ENCODE results near the gene WDFY4.

The WDFY4 gene

GRCh38 chr10:48887982-48888381 is 203.3 kb downstream of the WDFY4 start:
- no peak for DNase-seq

DNA sequence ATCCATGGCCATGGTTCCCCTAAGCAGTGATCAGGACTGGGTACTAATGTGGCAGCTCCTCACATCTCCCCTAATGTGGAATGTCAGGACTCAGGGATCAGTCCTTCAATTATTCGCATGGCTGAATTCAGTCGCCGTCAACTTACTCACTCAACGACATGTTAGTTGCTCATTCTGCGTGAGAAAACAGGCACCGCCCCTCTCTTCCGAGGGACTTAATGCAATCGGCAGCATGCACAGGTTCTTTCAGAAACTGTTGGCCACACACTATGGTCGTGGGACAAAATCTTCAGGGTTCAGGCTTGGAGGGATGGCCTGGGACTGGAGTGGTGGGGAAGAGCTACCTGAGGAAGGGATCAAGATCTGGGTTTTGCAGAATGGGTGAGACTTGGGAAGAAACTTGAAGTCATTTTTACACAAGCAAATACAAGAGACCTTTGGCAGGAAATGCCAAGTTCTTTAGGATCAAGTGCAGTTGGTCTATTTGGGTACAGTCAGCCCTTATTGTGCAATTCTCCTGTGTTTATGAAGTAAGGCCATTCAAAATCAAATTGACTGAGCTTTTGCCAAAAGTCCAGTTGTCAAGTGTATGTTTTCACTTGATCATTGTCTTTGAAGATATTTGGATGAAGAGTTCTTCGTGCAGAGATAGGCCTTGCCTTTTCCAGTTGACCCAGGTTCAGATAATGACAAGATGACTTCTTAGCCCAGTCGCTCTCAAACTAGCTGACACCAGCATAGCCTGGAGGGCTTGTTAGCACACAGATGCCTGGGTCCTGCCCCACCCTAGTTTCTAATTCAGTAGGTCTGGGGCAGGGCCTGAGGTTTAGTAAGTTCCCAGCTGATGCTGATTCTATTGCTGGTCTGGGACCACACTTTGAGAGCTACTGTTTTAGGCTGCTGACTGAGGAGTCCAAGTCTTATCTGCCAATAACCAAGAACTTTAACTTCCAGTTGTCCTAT is 206.5 kb downstream of the WDFY4 start:
- DNase-seq: no peak

DNA sequence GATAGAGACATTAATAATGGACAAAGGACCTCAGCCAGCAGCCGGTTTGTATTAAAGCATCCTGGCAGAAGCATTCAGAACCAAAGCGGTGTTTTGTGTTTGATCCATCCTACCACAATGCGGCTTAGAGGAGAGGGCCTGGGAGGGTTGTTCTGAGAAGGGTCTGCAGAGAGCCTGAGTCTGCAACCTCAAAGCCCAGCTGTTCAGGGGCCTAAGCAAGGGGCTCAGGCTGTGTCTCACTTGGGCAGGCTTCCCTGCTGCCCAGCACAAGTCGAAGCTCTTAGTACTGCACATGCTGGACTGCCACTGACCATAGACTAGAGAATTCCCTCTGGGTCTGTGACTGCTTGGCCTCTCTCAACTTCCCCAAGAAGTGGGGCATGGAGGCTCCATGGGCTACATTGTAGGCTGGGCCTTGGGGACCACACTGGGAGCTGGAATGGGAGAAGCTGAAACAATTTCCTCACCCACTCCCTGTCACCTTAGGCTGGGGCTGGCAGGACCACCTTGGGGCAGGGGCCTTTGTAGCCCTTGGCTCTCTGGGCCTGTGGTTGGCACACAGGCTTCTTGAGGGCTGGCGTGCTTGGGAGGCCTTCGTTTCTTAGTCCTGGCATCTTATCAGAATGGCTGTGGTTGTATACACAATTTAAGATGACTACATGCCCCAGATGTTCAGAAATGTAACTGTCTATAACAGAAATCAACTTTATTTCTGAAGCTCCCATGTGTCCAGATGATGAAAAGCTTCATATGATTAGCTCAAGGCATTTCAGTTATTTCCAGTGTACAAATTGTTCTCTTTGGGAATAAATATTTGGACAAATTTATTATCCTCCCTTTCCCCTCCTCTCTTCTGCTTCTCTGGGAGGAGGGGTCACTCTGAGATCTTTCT is 210.5 kb downstream of the WDFY4 start:
- no peak for DNase-seq

DNA sequence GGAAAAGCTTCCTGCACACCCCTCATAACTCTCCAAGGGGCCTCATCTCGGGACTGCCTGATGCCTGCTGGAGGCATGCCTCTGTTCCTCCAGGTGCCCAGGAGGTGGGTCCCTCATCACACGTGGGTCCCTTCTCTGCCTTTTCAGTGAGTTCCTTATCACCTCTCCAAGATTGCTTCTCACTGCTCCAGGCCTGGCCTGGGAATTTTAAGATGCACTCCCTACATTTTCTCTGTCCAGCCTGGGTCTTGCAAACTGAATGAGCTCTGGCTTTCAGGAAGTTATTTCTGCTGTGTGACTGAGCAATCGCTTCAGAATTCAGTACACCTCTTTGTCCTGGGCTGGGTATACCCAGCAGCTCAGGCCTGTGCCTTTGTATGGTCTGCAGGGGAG is 211.1 kb downstream of the WDFY4 start:
- no peak for DNase-seq

DNA sequence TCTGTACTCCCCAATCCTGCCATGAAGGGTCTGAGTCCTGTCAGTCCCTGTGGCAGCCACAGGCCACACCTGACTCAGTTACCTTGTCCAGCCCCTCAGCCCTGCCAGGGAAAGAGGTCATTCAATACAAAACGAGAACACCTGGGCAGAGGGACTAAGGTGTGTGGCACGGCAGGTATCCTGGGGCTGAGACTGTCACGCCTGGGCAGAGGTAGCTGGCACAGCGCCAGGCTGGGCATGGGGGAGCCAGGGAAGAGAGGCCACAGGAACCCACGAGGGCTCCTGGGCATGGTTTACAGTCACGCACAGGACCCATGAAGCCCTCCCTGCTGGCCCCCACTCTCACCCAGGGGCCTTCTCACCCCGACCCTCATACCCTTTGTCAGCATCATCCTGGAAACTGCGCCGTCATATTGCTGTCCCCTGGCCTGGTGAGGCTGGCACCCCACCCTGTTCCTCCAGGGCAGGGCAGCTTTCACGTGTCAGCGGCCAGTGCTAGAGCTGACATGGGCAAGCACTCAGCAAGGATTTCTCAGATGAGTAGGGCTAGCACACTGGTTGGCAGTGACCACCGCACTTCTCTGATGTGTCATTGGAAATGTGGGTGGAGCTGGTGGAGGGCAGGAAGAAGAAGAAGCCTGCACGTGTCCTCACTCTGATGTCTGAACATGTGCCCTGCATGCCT is 212.2 kb downstream of the WDFY4 start:
- no peak for DNase-seq

DNA sequence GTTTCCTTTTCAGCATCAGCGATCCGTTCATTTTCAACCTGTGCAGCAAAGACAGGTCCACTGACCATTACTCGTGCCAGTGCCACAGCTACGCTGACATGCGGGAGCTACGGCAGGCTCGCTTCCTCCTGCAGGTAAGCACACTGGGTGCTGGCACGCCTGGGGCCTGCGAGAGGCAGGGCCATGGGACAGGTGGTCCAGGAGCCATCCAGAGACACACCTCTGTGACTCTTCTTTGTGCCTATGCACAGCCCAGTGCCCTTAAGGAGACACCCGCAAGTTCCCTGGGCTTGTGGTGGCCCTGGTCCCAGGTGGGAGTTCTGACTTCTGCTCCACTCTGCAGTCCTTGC is 212.7 kb downstream of the WDFY4 start:
- no peak for DNase-seq

DNA sequence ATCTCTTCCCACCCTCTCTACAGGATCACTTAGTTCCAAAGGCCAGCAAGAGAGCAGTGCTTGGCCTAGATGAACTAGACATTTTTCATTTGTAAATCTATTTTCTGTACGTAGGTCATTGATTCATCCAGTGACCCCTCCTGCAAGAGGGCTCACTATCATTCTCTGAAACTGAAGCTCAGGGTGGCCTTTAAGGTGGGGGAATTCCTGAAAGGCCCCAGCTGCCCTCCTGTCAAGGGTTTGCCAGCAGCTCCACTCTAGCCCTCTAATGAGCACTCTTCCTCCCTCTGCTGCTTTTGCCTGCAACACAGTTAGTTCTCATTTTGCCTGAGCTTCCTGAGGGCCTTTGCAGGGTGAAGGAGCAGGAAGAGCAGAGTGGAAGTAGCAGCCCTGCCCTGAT is 213.8 kb downstream of the WDFY4 start:
- DNase-seq: no peak

GRCh38 chr10:48899781-48900180 is 215.1 kb downstream of the WDFY4 start:
- DNase-seq: no peak

- no peak for DNase-seq
These were observed 215.7 kb downstream of the WDFY4 start for GRCh38 chr10:48900371-48900801.

DNA sequence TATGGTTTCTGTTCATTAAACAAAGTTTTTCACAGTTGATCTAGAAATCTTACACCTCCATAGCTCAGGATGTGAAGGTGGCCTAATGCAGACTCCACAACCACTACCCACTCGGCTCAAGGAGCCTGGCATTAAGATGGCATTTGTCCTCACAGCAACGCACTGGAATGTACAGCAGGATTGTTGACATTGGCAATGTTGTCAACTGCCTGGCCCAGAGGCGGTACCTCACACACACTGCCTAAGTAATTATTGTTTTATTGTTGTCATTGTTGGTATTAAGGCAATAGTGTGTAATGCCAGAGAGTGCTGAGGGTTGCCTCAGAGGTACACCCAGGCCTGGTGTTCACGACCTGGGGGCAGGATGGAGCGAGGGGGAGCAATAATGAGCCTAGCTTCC is 216.6 kb downstream of the WDFY4 start:
- no peak for DNase-seq

DNA sequence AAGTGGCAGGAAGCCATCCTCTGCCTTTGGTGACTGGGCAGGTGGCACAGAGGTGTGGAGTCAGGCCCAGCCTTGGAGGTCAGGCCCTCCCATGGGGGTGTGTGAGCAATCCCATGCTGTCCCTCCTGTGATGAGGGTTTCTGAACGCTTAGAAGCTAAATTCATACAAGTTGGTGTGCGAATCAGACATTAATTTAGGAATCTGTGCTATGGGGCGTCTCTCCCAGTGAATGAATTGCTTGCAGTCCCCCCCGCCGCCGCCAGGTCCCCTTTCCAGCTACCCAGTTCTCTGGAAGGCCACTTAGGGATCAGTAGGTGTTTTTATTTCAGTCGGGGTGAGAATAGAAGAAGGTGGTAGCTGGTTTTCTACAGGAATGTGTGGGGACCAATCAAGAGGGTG is 217.4 kb downstream of the WDFY4 start:
- DNase-seq: no peak

- no peak for DNase-seq
These were observed 218.5 kb downstream of the WDFY4 start for GRCh38 chr10:48903151-48903550.

- no peak for DNase-seq
These were observed 220.2 kb downstream of the WDFY4 start for GRCh38 chr10:48904861-48905260.

- no peak for DNase-seq
These were observed 220.6 kb downstream of the WDFY4 start for GRCh38 chr10:48905311-48905710.

DNA sequence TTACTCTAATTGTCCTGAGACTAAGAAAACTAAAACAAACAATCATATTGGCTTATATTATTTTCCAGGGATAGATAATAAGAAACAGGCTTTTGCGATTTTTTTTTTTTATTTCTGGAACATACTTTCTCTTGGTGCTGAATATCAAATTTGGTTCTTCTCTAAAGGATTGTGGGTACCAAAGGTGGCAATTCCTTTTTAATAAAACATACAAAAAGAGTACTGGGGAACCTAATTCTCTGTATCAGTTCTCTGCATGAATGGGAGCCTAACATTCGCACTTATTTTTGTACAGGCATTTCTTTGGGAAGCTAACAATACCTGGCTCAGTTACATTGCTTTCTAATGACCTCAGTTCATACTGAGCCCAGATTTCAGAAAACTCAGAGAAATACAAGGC is 222.2 kb downstream of the WDFY4 start:
- DNase-seq: no peak

DNA sequence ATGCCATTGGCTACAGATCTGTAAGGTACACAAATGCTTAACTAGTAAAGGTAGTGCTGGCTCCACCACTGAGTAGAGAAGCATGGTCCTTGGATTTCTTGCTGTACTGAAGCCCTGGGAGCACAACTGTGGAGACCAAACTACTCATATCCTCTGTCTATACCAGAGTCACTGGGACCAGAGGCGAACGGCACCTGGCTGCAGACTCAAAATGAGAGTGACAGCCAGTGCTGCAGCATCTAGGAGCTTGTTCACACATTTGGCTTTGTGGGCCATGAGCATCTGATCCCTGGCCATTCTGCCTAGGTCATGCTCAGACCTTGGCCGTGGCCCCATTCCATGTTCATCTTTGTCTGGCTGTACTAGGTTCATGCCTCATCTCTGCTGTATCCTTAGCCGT is 223.1 kb downstream of the WDFY4 start:
- no peak for DNase-seq

DNA sequence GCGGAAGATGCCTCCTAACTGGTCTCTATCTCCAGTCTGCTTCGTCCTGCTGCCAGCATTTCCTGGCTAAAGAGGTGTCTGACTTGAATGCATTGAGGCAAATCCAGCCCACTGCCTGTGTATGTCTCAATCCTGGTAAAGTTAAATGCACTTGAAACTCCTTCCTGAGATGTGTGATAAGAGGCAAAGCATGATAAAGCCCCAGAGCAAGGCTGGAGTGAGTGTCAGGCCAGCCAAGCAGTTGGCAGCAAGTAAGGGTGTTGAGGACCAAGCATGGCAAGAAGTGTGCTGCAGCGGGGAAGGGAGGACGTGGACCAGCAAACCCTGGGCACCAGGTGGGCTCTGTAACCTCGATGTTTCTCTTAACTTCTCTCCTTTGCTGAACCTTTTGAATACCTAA is 225.9 kb downstream of the WDFY4 start:
- no peak for DNase-seq

GRCh38 chr10:48913674-48914073 is 229.0 kb downstream of the WDFY4 start:
- DNase-seq: no peak

DNA sequence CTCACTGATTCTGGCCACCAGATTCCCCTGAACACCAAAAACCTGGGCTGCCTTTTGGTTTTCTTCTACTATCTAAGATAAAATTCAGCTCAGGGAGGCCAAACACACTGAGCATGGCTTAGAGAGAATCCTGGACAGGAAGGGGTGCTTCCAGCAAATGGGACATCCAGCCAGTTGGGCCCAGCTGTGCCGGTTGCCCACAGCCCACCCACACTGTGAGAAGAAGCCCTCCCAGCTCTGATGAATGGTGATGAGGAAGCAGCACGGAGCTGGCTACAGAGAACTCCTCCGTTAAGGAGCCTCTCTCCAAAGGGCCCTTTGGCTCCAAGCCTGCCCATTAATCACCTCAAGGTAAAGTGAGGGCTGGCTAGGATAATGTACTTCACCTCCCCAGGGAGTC is 239.1 kb downstream of the WDFY4 start:
- no peak for DNase-seq

GRCh38 chr10:48924988-48925387 is 240.3 kb downstream of the WDFY4 start:
- no peak for DNase-seq

DNA sequence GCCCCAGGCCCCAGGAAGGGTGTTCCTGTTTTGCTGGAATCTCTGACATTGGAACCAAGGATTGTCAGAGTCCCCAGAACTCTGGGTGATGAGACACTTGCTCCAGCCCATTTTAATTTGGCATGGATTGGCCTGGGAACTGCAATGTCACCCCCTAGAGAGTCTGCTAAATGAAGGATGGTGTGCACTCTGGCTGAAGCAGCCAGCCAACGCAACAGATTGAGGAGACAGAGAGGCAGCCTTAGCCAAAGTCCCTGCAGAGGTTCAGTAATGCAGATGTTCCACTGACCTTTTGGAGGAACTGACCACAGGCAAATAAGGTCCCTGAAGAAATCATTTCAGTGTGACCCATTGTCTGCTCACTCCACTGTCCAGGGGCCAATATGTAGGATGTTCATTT is 241.6 kb downstream of the WDFY4 start:
- DNase-seq: no peak

GRCh38 chr10:48926764-48927540 is 242.3 kb downstream of the WDFY4 start:
- no peak for DNase-seq

Data from effector CD4-positive, alpha-beta T cell (primary cell).